Inflammatory macrophage (primary cell): ENCODE results near the gene NLE1.
"Not testable (repeated sequence)": the region's sequence is repeated elsewhere in the genome, so short reads cannot be mapped to it uniquely, and the experiment has no call there.

Experiments
- DNase-seq, 2 donors: peaks; one replicate each; pipeline ENCODE4 v3.0.0-alpha.2; 2020 to 2022
- total RNA-seq, 18 experiments: gene quantifications; one replicate each; lab custom pipeline; 2026; ENCODE audit warnings: mixed read lengths in 6 of 18, inconsistent platforms in 2 of 18; lab: John Stamatoyannopoulos, UW

NLE1 gene
- total RNA-seq: 0.87 to 10.8 (median 5.7) reads per million in 18 experiments

DNA sequence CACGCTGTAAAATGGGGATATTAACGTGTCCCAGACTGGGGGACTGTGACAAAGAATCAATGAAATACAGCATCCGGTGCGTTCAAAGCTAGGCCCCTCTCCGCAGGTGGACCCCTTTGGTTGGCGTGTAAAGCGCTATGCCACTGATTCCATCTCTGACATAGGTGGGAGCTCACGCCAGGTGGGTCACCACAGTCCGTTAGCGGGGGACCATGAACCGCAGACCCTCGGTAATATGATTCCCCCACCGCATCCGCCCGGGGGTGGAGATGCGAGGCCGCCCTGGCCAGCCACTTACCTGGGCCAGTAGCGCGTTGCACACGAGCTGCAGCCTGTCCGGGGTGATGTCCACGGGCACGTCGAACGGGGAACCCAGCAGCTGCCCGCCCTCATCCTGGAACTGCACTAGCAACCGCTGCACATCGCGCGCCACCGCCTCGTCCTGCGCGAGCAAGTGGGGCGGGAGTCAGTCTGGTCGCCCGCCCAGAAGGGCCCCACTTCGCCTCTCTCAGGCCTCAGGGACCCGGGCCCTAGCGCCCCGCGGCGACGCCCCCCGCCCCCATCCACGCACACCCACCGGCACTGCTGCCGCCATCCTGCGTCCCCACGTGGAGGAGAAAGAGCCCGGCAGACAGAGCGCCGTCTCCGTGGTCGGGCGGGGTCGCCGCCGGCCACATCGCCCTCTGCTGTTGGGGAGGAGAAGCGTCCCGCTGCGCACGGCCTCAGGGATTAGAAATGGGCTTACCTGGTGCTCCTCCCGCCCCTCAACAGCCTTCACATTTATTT lies at the start of gene NLE1:
Gene NLE1 (minus strand): TSS at position 623 of the 786 bp plus-strand sequence. CDS start 28 bp downstream, at position 595.
- DNase-seq: peak; percentile 67 to 78

DNA sequence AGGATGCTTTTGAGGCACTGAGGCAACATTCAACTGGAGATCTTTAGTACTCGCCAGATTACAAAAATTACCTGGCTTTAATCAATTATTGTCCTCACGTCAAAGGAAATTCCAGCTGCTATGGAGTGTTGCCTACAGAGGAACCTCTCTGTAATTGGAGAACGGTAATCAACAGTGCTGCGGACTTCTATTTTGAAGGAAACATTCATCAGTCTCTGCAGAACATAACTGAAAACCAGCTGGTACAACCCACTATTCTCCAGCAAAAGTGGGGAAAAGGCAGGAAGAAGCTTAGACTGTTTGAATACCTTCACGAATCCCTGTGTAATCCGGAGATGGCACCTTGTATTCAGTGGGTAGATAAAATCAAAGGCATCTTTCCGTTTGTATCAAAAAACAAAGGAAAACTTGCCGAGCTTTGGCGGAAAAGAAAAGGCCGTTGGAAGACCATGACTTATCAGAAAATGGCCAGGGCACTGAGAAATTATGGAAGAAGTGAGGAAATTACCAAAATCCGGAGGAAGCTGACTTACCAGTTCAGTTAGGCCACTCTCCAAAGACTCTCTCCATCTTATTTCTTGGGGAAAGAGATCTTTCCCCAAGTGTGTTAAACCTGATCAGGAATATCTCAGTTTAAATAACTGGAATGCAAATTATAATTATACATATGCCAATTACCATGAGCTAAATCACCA lies 49.0 kb upstream of the NLE1 start:
- no peak for DNase-seq

DNA sequence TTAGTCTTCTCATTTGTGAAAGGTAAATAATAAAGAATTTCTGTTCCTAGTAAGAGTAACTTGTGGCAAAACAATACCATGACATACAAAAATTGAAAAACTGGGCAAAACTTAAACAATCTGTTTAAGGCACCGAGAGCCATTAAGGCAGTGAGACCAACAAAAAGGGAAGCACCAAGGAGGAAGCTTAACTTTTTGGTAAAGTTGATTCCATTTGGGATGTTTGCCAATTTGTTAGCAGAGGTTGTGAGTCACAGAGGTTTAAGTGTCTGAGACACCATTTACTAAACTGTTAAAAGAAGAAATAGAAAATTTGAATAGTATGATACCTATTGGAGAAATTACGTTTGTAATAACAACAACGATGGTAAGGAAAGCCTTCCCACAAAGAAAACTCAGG lies 47.2 kb upstream of the NLE1 start:
- DNase-seq: peak; percentile 84 to 92

DNA sequence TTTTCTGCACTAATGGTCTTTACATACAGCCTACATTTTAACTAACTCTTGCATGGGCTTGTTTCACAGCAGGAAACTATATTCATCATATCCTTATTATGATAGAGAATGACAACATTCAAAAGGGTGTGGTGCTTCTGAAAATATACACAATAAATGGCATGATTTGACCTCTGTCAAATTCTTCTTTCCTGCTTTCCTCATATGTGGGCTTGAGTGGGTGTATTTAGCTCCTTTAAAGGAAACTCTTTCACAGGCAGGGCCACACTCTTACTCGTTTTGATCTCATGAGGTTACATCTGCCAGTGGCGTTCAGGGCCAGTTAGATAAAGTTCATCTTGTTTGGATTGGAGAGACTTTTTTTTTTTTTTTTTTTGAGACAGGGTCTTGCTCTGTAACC lies 46.0 kb upstream of the NLE1 start:
- peak; percentile 86 to 95 for DNase-seq

DNA sequence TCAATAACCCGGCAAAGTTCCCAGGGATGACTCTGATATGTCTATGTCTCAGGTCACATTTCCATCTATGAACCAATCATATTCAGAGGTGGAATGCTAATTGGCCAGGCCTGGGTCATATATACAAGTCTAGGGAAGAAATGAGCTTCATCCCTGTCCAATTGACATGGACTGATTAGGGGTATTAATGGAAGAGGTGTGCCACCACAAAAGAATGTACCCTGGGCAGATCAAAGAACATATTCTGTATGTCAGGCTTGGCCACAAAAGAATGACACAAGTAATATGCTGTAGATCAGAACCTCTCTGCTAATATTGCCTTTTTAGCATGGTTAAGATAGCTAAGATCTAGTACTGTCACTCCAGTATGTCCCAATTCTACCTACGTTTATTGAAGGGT lies 45.4 kb upstream of the NLE1 start:
- DNase-seq: no peak

DNA sequence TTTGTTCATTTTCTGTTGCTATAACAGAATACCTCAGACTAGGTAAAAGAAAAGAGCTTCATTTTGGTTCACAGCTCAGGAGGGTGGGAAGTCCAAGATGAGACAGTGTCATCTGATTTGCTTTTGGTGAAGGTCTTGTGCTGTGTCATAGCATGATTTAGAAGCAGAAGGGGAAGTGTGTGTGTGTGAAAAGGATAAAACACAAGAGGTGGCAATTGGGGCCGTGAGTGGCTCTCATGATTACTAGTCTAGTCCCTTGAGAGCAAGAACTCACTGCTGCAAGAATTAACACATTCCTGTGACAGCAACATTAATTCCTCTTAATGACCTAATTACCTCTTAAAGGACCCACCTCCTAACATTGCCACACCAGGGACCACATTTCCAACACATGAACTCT lies 43.7 kb upstream of the NLE1 start:
- DNase-seq: peak; percentile 77 to 90

DNA sequence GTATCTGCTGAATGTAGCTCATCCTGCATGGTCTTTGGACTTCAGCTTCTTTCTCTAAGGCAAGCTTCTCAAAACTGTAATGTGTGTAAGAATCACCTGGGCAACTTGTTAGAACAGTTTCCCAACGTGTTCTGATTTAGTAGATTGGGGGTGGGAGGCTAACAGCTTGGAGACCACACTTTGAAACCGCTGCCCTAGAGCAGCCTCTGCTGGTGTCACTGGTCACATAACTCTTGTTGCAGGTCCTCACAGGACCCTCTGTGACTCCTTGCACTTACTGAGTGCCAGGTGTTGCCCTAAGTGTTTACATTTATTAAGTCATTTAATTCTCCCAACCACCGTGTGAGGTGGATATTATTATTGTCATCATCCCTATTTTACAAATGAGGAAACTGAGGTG lies 42.2 kb upstream of the NLE1 start:
- DNase-seq: no peak

DNA sequence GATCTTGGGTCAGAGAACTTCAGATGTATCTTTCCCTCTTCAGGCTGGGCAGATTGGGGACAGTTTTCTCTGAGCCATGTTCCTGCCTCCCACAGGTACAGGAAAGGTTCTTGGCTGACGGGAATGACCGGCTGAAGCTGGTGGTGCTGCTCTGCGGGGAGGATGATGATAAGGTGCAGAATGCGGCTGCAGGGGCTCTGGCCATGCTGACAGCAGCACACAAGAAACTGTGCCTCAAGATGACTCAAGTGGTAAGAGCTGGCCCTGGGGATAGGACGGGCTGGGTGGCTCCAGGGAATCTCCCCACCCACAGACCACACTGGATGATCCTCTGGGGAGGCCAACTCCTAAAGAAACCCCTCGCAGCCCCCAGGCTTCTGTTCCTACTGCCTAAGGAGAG lies 41.2 kb upstream of the NLE1 start:
- DNase-seq: peak in 1 of 2 donors; percentile 18

DNA sequence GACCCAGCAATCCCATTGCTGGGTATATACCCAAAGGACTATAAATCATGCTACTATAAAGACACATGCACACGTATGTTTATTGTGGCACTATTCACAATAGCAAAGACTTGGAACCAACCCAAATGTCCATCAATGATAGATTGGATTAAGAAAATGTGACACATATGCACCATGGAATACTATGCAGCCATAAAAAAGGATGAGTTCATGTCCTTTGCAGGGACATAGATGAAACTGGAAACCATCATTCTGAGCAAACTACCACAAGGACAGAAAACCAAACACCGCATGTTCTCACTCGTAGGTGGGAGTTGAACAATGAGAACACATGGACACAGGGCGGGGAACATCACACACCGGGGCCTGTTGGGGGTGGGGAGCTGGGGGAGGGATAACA lies 37.3 kb upstream of the NLE1 start:
- not testable (repeated sequence) for DNase-seq

DNA sequence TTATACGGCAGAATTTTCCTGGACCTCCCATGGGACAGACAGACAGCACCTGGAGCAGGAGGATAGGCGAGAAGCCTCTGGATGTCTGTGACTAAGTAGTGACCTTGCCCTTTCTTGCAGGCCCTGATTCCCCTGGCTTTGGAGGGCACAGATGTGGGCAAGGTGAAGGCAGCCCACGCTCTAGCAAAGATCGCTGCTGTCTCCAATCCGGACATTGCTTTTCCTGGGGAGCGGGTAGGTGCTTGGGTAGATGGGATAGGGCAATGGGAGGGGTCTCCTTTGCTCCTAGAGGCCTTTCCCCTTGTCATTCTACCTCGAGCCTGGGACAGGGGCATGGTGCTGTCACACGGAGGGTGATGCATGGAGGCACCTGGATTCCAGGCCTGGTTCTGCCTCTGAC lies 34.8 kb upstream of the NLE1 start:
- DNase-seq: no peak

DNA sequence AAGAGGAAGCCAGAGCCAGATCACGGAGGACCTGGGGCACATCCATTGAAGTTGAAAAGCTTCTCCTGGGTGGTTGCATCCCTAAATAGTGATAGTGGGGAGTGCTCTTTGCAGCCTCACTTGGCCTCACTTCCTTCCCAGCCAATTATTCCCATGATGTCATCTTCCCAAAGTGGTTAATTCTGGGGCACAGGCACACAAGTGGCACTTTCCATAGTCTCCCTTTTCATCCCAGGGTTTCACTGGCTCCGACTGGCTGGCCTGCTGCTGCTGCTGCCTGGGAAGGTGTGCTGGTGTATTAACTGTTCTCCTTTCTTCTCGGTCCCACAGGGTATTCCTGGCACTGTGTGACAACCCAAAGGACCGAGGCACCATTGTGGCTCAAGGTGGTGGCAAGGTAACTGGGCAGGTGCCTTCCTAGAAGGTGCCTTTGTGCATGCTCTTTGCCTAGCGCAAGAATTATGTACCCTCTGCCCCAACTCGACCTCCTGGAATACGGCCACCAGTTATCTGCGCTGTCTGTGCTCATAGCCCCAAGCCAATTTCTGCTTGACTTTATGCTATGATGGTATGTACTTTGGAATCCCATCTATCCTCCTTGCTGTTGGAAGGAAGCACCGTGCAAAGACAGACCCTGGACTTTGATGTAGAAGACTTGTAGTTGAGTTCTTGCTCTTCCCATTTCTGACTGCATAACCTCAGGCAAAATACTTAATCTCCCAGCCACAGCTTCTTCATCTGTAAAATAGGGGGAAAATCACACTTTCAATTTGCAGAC lies 33.7 kb upstream of the NLE1 start:
- no peak for DNase-seq

DNA sequence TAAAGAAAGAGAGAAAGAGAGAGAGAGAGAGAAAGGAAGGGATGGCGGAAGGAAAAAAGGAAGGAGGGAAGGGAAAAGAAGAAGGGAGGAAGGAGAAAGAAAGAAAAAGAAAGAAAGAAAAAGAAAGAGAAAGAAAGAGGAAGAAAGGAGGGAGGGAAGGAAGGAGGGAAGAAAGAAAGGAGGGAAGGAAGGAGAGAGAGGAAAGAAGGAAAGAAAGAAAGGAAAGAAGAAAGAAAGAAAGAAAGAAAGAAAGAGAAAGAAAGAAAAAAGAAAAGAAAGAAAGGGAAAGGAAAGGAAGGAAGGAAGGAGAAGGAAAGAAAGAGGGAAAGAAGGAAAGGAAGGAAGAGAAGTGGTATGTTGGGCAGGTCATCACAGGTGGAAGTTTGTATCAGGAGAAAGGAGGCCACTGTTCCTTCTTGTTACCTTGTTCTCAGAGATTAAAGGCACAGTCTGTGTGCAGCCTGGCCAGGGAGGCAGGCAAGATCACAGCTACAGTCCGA lies 32.8 kb upstream of the NLE1 start:
- DNase-seq: no peak

DNA sequence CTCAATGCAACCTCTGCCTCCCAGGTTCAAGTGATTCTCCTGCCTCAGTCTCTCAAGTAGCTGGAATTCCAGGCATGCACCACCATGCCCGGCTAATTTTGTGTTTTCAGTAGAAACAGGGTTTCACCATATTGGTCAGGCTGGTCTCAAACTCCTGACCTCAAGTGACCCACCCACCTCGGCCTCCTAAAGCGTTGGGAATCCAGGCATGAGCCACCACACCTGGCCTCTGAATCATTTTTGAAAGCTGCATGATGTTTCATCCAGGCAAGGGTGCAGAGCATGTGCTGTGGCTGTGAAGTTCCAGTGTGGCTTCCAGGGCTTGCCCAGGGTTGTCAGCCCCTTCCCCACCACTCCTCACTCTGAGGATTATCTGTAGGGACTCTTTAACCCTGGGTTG lies 30.2 kb upstream of the NLE1 start:
- not testable (repeated sequence) for DNase-seq

DNA sequence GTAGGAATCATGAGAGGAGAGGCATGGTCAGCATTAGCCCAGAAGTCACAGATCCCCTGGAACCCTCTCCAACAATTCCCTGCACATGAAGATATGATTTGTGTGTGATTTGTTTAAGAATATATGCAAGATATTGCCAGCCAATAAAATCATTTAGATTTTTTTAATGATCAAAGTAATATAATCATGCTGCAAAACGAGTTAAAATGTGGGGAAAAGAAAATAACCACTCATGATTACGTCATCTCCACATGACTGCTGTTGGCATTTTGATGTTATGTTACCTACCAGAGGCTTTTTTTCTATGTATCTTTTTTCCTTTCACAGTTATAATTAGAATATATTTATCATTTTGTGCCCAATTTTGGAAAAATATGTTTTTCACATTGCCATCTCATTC lies 29.7 kb upstream of the NLE1 start:
- DNase-seq: peak in 1 of 2 donors; percentile 27

DNA sequence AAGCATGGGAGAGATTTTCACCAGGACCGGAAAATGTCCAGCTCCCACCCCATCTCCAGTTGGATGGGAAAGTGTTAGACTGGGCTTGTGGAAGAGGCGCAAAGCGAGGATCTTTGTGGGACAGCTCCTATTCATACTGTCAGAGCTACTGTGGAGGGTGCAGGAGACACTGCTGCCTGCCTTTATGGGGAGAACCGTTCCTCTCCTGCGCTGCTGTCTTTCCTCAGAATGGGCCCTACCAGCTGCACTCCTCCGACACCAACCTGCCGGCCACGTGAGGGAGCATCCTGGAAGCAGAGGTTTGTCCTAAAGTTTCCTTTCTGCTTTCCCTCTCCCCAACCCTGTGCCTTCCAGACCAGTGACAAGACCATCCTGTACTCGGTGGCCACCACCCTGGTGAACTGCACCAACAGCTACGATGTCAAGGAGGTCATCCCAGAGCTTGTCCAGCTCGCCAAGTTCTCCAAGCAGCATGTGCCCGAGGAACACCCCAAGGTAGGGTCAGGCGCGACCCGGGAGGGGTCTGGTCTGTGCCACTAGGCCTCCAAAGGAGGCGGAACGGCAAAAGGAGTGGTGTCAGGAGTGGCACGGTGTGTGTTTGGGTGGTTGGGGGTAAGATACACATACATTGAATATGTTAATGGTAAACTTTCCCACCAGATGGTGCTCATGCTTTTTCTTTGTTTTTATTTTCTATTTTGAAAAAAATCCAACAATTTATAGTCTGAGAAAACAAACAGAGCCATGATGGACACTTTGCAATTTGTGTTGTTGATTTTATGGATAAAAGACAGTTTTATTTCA lies 29.1 kb upstream of the NLE1 start:
- peak in 1 of 2 donors; percentile 54 for DNase-seq

DNA sequence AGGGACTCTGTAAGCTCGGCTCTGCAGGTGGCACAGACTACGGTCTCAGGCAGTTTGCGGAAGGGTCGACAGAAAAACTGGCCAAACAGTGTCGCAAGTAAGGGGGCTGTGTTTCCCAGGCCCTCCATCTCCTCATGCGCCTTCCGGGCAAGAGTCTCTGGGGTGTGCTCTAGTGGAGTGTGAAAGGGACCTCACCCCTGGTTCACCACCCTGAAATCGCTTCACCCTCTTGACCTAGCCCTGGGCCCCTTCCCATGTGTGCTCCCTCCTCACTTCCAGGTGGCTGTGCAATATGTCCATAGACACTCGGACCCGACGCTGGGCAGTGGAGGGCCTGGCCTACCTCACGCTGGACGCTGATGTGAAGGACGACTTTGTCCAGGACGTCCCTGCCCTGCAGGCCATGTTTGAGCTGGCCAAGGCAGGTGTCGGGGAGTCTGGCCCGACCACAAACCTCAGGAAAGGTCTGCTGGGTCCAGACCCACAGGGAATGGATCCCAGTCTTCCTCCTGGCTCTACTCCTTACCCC lies 27.8 kb upstream of the NLE1 start:
- DNase-seq: no peak

DNA sequence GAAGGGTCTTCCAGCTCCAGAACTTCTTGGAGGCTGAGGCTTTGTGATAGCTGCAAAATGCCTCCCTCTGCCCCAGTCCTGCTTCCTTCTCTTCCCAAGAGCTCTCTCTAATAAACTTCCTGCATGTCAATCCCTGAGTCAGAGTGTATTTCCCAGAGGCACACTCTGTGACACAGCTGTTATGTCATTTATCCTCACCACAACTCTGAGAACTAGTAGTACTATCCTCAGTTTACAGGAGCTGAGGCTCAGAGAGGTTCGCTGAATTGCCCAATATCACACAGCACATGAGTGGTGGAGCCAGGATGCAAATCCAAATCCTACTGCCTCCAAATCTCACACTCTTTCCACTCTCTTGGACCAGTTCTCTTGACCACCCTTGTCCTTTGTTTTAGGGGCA lies 25.6 kb upstream of the NLE1 start:
- DNase-seq: no peak

DNA sequence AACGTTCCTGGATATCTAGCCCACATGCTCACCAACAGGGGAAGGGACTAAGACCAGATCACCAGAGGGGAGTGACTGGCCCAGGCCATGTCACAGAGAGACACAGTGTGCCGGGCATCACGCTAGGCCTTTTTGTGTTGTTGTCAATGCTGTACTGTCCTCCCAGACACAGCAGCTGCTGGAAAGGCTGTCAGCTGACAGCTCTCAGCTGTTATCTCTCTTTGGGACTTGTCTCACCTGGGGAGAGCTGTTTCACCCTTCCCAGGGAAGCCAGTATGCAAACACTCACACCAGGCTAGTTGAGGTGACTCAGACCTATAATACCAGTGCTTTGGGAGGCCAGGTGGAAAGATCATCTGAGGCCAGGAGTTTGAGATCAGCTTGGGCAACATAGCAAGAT lies 24.9 kb upstream of the NLE1 start:
- DNase-seq: no peak

DNA sequence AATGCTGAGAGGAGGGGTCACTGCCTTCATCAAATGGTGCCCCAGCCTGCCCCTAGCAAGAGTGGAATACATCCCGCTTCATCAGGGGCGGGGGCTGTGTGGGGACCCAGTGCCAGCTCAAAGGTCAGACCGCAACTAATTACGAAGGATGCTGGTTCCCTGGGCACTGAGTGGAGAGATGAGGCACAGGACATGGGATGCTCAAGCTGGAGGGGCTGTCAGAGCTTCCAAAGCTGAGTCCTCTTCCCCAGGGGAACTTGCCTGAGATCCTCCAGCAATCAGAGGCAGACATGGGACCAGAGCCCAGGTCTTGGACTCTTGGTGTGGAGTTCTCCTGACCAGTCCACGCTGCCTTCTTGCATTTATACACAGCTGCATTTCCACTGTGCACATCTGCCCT lies 24.4 kb upstream of the NLE1 start:
- no peak for DNase-seq

DNA sequence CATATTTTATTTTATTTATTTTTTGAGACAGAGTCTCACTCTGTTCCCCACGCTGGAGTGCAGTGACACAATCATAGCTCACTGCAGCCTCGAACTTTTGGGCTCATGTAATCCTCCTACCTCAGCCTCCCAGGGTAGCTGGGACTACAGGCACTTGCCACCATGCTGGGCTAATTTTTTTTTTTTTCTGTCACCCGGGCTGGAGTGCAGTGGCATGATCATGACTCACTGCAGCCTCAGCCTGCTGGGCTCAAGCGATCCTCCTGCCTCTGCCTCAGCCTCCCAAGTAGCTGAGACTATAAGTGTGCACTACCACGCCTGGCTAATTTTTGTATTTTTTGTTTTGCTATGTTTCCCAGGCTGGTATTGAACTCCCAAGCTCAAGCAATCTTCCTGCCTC lies 22.6 kb upstream of the NLE1 start:
- DNase-seq: no peak

DNA sequence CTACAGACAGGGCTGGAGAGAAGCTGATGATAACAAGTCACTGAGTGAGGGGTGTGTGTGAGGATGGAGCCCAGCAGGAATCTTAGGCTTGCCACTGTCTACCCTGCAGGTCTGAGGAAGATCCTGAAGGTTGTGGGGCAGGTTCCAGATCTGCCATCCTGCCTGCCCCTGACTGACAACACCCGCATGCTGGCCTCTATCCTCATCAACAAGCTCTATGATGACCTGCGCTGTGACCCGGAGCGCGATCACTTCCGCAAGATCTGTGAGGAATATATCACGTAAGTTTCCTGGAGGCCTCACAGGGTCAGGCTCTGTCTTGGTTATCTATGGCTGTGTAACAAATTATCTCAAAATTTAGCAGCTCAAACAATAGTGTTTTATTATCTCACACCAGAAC lies 21.8 kb upstream of the NLE1 start:
- no peak for DNase-seq

DNA sequence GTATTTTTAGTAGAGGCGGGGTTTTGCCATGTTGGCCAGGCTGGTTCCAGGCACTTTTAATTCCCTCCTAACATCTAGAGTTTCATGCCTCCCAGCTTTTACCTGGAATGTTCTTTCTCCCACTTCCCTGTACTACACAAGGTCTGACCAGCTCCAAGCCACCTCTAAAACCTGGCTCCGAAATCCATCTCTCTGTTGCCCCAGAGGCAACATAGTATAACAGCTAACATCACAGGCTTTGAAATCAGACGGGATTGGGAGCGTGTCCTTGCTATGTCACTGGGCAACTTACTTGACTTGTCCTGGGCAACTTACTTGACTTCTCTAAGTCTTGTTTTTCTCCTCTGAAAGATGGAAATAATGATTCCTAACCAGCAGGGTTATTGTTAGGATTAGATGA lies 20.7 kb upstream of the NLE1 start:
- no peak for DNase-seq
